HG02623 (cell line): ENCODE data around the gene LINGO3.
A peak's percentile ranks its signal among the peaks of the same experiment; 100 is the strongest.

ENCODE experiments used
- ATAC-seq: cut with Tn5 transposase; IDR thresholded peaks from one replicate; pipeline ENCODE4 v1.9.1; 2021; ENCODE audit warnings: moderate library complexity; ENCODE audit not compliant: unreplicated experiment

LINGO3 gene

GRCh38 chr19:2328401-2329148 lies 20.6 kb upstream of the LINGO3 start, which contains the start of the genes LSM7 and SPPL2B:
LSM7 (minus strand) TSS chr19:2328586; CDS start chr19:2328566, 20 bp downstream.
SPPL2B (plus strand) TSS chr19:2328684; CDS start chr19:2328710, 26 bp downstream.
- ATAC-seq, result peak; percentile 42

DNA sequence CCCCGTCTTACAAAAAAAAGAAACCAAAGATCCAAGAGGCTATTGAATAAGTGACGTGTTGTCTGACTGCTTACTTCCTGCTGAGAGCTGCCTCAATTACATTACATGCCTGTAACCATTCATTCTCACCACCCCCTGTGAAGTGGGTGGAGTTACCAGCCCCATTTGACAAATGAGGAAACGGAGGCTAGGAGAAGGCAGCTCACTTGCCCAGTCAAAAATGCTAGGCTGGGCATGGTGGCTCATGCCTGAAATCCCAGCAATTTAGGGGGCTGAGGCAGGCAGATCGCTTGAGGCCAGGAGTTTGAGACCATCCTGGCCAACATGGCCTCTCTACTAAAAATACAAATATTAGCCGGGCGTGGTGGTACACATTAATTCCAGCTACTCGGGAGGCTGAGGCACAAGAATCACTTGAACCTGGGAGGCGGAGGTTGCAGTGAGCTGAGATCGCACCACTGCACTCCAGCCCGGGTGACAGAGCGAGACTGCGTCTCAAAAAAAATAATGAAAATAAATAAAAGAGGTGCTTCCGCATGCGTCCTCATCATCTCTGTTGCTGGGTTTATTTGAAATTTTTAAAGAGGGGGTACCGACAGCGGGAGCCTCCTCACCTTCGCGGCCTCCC lies 19.9 kb upstream of the LINGO3 start:
- no peak for ATAC-seq

GRCh38 chr19:2326699-2327360 lies 18.9 kb upstream of the LINGO3 start:
- ATAC-seq, result no peak

GRCh38 chr19:2325281-2326046 lies 17.5 kb upstream of the LINGO3 start:
- ATAC-seq, result no peak

- ATAC-seq, result no peak
Observed at GRCh38 chr19:2324220-2324948, 16.4 kb upstream of the LINGO3 start.

- no peak for ATAC-seq
Observed at GRCh38 chr19:2323707-2324106, 15.8 kb upstream of the LINGO3 start.

- ATAC-seq, result no peak
Observed at GRCh38 chr19:2321565-2322283, 13.8 kb upstream of the LINGO3 start.

- ATAC-seq, result no peak
Observed at GRCh38 chr19:2320939-2321338, 13.0 kb upstream of the LINGO3 start.

DNA sequence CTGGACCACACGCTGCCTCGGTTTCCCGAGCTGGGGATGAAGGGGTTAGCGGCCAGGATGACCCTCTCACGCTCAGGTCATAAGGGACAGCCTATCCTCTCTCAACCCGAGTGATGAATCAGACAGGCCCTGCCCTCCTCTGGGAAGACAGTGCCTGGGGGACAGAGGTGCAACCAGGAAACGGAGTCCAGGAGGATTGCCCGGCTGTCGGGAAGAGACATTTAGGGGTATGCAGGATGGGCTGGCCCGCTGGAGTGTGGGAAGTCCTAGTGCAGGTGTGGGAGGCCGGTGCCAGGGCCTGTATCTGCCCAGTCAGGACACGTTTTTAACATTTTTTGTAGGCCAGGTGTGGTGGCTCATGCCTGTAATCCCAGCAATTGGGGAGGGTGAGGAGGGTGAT lies 12.1 kb upstream of the LINGO3 start:
- no peak for ATAC-seq

DNA sequence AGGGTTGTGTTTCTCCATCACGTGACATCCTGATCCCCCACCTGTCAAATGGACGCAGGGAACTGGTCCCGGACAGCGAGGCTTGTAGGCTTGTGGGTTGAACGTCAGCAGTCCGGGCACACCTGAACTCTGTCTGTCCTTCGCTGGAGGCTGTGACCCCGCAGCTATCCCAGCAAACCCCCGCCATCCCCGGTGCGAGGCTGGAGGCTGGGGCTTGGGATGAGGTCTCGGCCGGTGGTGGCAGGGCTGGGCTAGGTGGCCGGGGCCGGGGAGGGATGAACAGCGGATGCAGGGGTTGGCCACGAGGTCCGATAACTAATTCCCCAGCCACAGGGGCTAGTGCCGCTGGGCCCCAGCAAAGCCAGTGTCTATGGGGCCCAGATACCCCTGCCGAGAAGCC lies 11.6 kb upstream of the LINGO3 start:
- ATAC-seq, result no peak

- ATAC-seq, result no peak
Observed at GRCh38 chr19:2318923-2319322, 11.0 kb upstream of the LINGO3 start.

DNA sequence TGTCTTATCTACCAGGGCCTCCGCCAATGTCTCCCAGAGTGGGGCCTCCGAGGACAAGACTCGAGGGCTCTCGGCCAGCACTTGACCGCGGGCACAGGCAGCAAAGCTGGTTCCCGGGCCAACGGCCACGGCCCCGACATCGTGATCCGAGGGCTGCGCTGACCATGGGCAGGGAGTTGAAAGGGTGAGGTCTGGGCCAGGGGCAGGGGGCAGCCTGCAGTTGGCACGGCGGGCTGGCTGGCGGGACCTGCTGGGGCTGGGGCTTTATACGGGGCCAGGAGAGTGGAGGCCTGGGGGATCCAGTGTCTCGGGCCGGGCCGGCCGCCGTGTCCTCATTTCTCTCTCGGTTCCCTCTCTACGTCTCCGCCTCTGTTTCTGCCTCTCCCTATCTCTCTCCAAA lies 9.8 kb upstream of the LINGO3 start:
- ATAC-seq, result no peak

DNA sequence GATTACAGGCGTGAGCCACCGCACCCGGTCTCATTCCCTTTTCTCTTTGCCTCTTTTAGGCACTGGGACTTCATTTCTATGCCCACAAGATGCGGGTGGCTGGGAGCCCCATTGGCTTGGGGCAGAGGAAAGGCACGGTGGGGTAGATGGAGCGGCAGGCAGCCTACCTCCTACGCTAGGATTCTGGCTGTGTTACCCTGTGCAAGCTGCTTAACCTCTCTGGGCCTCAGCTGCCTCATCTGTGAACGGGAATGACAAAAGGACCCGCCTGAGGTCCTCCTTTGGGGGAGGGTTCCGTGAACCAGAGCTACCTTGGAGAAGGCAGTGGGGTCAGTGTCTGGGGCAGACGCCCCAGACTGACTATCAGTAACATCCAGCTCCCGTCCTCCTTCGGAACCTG lies 9.3 kb upstream of the LINGO3 start:
- ATAC-seq, result no peak

- no peak for ATAC-seq
Observed at GRCh38 chr19:2315818-2316353, 7.9 kb upstream of the LINGO3 start.

GRCh38 chr19:2315121-2315817 lies 7.3 kb upstream of the LINGO3 start:
- ATAC-seq, result no peak

- ATAC-seq, result no peak
Observed at GRCh38 chr19:2312820-2313501, 5.0 kb upstream of the LINGO3 start.

DNA sequence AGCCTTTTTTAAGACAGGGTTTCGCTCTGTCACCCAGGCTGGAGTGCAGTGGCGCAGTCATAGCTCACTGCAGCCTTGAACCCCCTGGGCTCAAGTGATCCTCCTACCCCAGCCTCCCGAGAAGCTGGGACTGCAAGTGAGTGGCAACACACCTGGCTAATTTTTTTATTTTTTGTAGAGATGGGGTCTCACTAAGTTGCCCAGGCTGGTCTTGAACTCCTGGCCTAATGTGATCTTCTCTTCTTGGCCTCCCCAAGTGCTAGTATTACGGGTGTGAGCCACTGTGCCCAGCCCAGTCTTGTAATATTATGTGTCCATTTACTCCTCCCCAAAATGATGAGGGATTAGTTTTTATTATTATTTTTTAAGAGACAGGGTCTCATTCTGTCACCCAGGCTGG lies 3.1 kb upstream of the LINGO3 start:
- ATAC-seq, result no peak

DNA sequence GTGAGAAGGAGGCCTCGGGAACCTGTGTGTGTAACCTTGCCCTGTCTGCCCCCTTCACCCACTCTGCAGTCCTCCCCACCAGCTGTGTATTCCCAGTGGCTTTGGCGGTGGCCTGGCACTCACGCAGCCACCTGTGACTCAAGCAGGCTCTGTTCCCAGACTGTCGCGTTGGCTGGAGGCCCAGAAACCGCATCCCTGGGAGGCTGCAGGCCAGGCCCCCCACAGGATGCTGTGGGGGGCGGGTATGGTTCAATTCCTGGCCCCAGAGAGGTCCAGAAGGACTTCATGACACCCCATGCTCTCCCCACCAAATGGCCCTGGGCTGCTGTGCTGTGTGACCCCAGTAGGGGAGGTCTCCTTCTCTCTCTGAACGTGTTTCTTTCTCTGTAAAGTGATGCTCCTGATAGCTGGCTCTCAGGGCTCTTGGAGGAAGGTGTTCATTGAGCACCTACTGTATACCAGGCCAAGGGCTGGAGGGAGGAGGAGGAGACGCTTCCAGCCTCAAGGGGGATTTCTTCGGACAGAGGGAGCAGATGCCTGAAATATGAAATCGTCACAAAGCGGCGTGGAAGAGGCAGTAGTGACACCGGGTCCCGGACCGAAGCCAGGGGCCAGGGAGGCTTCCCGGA lies 1.9 kb upstream of the LINGO3 start:
- ATAC-seq, result no peak
